ENCODE measurements around the gene LYRM4.

- TF ChIP-seq, protein P1, sequence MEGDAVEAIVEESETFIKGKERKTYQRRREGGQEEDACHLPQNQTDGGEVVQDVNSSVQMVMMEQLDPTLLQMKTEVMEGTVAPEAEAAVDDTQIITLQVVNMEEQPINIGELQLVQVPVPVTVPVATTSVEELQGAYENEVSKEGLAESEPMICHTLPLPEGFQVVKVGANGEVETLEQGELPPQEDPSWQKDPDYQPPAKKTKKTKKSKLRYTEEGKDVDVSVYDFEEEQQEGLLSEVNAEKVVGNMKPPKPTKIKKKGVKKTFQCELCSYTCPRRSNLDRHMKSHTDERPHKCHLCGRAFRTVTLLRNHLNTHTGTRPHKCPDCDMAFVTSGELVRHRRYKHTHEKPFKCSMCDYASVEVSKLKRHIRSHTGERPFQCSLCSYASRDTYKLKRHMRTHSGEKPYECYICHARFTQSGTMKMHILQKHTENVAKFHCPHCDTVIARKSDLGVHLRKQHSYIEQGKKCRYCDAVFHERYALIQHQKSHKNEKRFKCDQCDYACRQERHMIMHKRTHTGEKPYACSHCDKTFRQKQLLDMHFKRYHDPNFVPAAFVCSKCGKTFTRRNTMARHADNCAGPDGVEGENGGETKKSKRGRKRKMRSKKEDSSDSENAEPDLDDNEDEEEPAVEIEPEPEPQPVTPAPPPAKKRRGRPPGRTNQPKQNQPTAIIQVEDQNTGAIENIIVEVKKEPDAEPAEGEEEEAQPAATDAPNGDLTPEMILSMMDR (IDR thresholded peaks at IDR 0.05; ENCODE audit: low read length) = no peak
- no peak for TF ChIP-seq EZH2 (IDR thresholded peaks at IDR 0.05; ENCODE audit: borderline replicate concordance, low read length)
These were observed 69.0 kb downstream of the LYRM4 start for GRCh38 chr6:5191722-5192121.

Data from OCI-LY1 (cell line).